Skin epidermis (tissue), 12 donors: ENCODE results near the gene GNPDA1.
"Not testable (repeated sequence)": the region's sequence is repeated elsewhere in the genome, so short reads cannot be mapped to it uniquely, and the experiment has no call there.

Experiments
- H3K27ac ChIP-seq, 21 experiments: fragments of 200-600 bp; sonication (generic) in 11 of 21; one replicate each; pipeline ENCODE4 v1.5.0; 2020; ENCODE audit warnings: mild to moderate bottlenecking in 3 of 21, inconsistent platforms in 2 of 21, moderate library complexity in 2 of 21
- H3K4me3 ChIP-seq, 7 experiments: fragments of 200-600 bp; sonication (generic) in 2 of 7; one replicate each; pipeline ENCODE4 v1.5.0; 2020; ENCODE audit warnings: inconsistent platforms in 2 of 7, mild to moderate bottlenecking in 2 of 7, moderate library complexity in 1 of 7

GNPDA1 gene

DNA sequence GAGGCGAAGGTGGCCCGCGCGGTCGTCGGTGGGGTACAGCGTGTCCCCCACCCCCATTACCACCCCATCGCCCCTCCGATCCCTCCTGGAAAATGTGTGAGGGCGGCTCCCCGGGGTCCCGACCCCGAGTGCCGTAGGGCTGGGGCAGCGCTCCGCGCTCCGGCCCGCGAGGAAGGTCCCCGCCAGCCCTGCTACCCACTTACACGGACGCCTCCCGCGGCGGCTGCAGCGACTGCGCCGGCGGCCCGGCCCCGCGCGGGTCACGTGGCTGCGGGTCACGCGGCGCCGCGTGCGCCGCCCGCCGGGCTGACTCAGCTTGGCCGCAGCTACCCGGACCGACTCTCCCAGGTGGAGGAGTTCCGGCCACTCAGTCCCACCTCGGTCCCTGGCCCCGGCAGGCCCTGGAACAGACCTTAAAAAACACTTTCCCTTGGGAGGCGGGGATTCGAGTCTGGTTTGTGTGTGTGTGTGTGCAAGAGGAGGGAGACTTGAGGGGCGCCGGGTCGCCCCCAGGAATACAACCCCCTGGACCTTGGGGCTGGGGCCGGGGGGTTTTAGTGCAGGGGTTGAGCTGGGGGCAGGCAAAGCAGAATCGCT lies at the start of gene GNPDA1:
Gene GNPDA1, minus strand, starts transcription at position 236 of the 597 bp plus-strand sequence. CDS start 992 bp downstream, outside the sequence.
- peak within 1 kb of the TSS; percentile 77 to 97 (median 90) for H3K27ac ChIP-seq
- peak within 1 kb of the TSS; percentile 60 to 77 (median 66) for H3K4me3 ChIP-seq

DNA sequence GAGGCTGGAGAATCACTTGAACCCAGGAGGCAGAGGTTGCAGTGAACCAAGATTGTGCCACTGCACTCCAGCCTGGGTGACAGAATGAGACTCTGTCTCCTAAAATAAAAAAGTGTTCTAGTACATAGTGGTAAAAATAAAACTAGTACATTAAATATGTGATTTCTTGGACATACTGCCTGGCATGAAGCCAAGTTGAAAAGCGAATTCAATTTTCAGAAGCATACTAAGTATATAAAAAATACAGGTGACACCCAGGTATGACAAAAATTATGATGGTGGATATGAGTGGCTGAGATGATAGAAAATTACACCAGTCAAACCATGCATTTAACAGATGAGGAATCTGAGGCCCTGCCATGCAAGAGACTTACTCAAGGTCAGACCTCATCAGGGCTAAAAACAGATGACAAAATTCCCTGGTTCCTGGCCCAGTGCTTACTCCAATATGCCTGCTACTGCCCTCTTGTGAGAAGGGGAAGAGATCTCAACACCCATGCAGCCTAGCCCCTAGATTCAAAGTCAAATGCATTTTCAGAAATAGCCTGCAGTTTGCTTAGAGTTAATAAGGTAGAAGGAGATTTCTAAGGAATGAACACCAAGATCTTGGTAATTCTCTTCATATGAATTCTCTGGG lies 46.6 kb upstream of the GNPDA1 start:
- no peak overlapping the region for H3K27ac ChIP-seq
- H3K4me3 ChIP-seq, result no peak overlapping the region

DNA sequence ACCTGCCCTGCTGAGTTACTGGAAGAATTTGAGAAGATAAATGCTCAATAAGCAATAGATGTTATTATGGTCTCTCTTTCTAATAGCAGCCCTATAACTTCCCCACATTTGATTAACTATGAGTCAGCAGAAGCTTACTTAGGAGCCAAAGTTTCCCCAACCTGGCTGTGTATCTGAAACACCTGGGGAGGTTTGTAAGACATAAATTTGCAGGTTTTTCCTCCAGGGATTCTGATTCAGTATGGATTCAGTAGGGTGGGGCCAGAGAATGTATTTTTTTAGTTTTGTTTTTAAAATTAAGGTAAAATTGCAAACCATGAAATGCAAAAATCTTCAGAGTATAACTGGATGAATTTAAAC lies 44.9 kb upstream of the GNPDA1 start:
- no peak overlapping the region for H3K4me3 ChIP-seq
- peak overlapping the region in 2 of 21 experiments; percentile 44 to 51 for H3K27ac ChIP-seq

DNA sequence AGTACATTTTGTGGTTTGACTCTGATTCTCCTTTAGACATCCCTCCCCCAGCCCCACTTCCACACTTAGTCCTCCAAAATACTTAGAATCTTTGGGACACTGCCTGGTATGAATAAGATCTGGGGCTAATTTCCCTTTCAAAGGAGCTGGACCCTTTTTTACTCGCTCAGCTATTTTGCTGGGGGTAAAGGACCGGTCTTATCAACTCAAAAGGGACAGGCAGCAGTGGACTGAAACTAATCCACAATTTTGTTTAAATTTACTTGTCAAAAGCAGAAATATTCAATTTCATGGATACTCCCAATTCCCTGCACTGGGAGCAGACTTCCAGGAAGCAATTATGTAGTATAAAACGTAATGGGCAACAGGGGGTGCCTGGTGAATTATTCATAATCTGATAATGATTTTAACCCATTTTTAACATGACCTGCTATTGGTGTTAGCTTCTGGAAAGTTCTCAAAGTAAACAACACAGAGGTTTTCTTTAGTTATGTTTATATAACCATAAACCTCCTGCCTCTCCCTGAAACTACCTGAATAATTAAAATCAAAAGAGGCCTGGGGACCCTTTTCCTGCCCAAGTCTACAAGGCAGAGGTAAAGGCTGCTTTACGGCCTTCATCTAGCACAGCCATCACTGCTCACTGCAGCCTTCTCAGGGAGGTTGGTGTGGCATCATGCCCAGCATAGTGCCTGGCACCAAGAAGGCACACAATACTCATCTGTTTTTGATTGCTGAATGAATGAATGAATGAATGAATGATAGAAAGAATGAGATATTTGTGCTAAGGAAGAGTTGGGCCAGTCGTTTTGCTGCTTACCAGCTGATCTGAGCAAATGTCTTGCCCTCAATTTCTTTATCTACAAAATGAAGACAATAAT lies 44.2 kb upstream of the GNPDA1 start:
- Histone ChIP-seq H3K4me3 (no peak overlapping the region), H3K27ac (peak overlapping the region in 3 of 21 experiments; percentile 10 to 51 (median 34))

DNA sequence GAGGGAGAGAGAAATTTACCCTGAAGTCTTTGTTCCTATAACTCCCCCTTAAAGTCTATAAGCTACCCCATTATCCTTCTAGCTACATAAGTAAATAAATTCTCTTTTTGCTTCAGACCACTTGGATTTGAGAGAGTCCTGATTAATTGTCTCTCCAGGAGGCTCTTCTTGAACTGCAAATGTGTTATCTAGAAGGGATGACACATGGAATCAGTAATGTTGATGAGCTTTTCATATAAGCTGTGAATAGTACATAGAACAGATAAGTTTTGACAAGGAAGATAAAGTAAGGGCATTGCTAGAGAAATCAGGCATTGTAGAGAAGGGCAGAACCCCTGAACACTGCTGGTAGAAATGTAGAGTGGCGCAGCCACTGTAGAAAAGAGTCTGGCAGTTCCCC lies 42.5 kb upstream of the GNPDA1 start:
- H3K27ac ChIP-seq, result no peak overlapping the region

DNA sequence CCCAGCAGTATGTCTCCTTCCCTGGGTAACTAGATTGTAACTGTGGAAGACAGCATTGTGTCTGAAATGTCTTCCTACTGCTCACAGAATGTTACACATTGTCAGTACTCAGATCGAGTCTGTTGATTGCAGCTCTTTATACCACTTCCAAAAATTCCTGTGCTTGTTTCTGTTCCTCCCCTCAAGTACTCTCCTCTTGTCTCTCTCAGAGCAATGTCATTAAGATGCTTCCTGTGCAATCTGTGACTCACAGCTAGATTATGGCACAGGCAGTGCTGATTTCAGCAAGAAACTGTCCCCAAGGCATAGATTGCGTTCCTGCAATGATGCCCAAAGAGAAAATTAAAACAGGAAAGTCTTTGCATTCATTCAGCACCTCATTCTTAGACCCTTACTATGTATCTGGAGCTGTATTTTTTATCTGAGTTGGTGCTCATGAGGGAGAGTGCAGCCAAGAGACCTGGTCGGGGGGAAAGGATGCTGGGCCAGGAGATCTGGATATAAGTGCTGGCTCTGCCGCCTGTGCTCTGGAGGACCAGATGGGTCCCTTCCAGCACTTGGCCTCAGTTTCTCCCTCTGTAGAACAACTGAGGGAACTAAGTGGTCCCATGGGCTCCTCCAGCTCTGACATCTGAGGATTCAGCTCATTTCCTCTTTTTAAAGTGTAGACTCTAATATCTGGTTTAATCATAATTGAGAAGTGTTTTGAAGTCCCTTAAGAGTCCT lies 40.8 kb upstream of the GNPDA1 start:
- Histone ChIP-seq H3K4me3 (no peak overlapping the region), H3K27ac (peak overlapping the region in 10 of 21 experiments; percentile 10 to 70 (median 36))

More for the DNA sequence above, 42.5 kb upstream of the GNPDA1 start:
- no peak overlapping the region for H3K4me3 ChIP-seq

DNA sequence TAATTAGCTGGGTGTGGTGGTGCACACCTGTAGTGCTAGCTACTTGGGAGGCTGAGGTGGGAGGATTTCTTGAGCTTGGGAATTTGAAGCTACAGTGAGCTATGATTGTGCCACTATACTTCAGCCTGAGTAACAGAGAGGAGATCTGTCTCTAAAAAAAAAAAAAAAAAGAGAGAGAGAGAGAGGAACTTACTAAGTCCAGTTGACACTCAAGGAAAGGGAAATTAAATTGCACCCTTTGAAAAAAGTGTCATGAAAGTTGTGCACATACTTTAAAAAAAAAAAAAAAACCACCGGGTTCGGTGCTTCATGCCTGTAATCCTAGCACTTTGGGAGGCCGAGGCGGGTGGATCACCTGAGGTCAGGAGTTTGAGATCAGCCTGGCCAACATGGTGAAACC lies 39.2 kb upstream of the GNPDA1 start:
- not testable (repeated sequence) for H3K27ac ChIP-seq

DNA sequence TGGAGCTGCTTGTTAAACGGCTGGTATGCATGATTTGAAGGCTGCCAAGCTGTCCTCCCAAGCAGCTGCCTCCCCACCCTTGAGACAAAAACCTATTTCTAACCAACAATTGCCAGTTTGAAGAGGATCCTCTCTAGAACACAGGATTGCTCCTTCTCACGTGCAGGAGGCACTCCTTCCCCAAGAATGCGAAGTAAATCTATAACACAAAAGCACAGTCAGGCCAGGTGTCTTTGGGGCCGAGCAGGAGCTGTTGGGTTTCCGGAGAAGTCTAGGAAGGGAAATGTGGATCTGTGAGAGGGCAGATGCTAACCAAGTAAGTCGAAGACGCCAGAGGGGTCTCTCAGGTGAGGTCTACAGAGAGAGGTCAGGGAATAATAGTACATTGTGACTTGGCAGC lies 35.4 kb upstream of the GNPDA1 start:
- Histone ChIP-seq H3K27ac (no peak overlapping the region), H3K4me3 (no peak overlapping the region)

More for the DNA sequence above, 39.2 kb upstream of the GNPDA1 start:
- H3K4me3 ChIP-seq, result not testable (repeated sequence)

DNA sequence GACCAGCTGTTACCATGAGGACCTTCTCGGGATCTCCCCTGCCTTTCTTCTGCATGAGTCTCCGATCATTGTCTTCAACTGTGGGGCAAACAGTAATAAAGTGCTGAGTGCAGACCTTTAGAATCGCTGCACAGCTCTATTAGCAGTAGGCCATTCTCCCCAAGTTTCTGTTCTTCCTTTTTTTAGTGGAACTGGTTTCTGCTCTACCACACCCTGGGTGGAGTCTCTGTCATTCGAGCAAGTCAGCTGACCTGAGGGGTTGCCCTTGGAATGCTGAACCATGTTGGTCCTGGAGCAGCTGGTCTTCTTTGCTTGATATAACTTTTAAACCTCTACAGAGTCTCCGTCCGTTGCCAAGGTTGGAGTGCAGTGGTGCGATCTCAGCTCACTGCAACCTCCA lies 33.4 kb upstream of the GNPDA1 start:
- peak overlapping the region in 1 of 21 experiments; percentile 51 for H3K27ac ChIP-seq
- H3K4me3 ChIP-seq, result no peak overlapping the region

DNA sequence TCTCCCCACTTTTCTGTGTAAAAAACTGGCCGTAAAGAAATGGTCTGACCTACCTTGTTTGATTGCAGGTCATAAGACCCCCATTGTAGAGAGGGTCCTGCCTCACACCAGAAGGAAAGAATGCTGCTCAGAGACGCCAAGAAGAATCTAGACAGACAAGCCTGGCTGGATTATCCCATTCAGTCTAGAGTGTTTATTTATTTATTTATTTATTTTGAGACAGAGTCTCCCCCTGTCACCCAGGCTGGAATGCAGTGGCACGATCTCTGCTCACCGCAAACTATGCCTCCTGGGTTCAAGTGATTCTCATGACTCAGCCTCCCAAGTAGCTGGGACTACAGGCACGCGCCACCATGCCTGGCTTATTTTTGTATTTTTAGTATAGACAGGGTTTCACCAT lies 28.1 kb upstream of the GNPDA1 start:
- not testable (repeated sequence) for H3K27ac ChIP-seq, H3K4me3 ChIP-seq

DNA sequence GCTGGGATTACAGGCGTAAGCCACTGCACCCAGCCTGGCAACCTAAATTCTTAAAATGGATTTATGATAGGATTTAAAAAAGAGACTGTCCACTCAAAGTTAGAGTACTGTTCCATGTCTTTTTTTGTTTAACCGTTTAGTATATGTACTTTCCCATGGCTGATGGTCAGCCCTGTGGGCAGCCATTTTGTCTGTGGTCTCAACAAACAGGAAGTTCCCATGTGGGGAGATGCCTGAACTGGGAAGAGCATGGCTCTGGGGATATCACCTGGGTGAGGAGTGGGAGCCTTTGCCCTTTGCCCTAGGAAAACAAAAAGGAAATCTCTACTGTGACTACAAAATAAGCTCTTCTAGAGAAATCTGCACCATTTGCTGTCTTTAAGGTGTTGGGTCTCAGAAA lies 27.5 kb upstream of the GNPDA1 start:
- Histone ChIP-seq H3K27ac (no peak overlapping the region), H3K4me3 (no peak overlapping the region)

DNA sequence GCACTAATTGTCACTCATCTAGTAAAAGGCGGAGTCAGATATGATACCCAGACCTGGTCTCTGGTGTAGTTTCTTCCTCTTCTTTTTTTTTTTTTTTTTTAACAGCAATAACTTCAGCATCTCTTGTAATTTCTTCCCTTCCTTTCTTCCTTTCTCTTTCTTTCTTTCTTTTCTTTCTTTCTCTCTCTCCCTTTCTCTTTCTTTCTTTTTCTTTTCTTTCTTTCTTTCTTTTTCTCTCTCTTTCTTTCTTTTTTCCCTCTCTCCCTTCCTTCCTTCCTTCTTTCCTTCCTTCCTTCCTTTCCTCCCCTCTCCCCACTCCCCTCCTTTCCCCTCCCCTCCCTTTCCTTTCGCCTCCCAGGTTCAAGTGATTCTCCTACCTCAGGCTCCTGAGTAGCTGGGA lies 25.9 kb upstream of the GNPDA1 start:
- H3K4me3 ChIP-seq, result no peak overlapping the region
- H3K27ac ChIP-seq, result no peak overlapping the region

DNA sequence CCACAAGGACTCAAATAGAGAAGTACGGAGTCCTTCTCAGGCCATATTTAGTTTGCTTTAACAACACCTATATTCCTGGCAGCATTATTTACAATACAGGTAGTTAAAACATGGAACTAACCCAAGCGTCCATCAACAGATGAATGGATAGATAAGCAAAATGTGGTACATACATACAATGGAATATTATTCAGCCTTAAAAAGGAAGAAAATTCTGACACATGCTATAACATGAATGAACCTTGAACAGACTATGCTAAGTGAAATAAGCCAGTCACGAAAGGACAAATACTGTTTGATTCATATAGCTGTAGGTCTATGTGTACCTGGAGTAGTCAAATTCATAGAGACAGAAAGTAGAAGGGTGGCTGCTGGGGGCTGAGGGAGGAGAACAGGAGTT lies 24.8 kb upstream of the GNPDA1 start:
- H3K4me3 ChIP-seq, H3K27ac ChIP-seq: not testable (repeated sequence)

DNA sequence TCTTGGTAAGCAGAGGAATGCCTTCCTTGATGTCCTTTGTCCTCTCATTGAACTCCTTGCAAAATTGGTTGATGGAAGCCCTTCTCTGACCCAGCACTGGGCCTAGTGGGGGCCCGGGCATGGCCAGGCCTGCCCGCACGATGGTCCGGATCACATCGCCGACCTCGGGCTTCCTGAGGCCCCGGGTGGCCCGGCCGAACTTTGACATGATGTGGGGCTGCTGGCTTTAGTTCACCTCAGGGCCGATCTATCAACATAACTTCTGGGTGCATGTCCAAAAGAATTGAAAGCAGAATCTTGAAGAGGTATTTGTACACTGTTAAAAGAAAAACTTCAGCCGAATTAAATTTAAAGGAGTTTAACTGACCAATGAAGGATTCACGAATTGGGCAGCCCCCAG lies 24.1 kb upstream of the GNPDA1 start:
- Histone ChIP-seq H3K4me3 (no peak overlapping the region), H3K27ac (no peak overlapping the region)

DNA sequence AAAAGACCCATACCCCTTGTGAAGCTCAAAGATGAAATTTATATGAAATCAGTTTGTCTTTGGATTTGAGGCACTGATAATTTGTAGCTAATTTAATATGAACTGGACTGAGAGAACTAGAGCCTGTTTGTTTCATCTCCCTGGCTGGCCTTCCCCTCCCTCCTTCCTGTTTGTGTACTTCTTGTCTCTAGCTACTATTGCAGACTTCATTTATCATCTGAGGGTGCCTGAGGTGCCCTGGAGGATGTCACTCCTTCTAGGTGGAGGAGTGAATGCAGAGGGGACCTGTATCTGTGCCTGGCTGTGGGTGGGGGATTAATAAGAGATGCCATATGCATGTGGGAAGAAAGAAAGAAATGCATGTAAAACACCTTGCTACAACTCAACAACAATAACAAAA lies 22.2 kb upstream of the GNPDA1 start:
- Histone ChIP-seq H3K4me3 (no peak overlapping the region), H3K27ac (peak overlapping the region in 1 of 21 experiments; percentile 10)

DNA sequence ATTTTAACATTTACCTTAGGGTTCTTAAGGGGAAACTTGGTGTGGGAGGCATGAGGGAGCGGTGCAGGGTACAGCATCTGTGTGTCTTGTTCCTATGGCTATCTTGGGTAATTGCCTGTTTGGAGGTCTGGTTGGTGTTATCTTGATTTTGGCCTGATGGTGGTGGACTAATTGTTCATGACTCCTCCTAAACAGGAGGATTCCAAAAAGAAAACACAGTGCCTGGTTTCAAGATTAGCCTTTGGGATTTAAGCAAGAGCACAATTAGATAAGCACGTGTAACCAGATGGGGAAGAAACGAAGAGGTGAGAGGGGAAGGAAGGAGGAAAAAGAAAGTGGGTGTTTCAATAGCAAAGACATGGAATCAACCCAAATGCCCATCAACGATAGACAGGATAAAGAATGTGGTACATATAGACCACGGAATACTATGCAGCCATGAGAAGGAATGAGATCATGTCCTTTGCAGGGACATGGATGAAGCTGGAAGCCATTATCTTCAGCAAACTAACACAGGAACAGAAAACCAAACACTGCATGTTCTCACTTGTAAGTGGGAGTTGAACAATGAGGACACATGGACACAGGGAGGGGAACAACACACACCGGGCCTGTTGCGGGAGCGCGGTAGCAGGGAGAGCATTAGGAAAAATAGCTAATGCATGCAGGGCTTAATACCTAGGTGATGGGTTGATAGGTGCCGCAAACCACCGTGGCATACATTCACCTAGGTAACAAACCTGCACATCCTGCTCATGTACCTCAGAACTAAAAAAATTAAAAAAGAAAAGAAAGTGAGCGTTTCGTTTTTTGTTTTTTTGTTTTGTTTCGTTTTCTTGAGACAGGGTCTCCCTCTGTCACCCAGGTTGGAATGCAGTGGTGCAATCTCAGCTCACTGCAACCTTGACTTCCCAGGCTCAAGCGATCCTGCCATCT lies 21.1 kb upstream of the GNPDA1 start:
- not testable (repeated sequence) for H3K27ac ChIP-seq, H3K4me3 ChIP-seq

DNA sequence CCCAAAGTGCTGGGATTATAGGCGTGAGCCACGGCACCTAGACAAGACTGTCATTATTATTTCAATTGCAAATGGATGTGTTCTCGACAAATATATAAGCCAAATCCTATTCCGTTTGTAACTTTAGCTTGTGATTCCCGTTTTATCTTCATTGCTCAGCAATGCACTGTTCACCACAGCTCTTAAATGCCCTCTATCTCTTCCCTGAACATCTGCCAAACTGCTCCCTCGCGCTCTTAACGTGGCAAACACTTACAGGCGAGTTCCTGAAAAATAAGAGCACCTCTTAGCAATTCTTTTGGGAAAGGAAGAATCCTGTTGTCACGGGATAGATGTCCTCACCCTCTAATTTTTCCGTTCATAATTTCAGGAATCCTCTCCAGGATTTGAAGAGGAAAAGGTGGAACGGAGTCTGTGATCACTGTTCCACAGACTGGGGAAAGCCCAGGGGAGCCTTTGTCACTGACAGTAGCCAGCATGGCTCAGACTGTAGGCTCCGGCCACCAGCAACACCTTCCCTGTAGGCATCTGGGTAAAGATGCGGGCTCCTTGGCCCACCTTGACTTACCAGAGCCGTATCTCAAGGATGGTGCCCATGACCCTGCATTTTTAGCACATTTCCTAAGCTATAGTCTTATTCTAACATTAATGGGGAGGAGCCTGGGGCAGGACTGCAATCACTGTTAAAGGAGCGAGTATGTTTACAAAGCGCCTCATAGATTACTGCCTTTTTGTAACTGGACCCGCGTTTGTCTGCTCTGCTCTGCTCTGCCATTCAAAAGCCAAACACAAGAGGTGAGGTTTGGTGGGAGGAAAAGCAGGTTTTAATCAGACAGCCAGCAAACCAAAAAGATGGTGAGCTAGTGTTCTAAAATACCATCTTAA lies 20.2 kb upstream of the GNPDA1 start:
- Histone ChIP-seq H3K4me3 (no peak overlapping the region), H3K27ac (no peak overlapping the region)

DNA sequence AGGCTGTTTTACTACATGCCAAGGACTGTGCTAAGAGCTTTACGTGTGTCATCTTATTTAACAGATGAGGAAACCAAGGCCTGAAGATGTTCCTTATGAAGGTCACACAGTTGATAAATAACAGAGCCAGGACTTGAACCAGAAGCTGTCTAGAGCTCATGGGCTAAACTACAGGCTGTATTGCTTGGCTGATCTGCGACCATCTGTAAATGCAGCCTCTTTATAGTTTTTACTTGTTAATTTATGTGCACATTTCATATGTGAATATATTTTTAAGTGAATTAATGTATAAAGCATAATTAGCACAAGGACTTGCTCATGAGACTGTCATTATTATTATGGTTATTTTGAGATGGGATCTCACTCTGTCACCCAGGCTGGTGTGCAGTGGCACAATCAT lies 19.3 kb upstream of the GNPDA1 start:
- Histone ChIP-seq H3K4me3 (no peak overlapping the region), H3K27ac (no peak overlapping the region)
